Keratinocyte (primary cell): ENCODE results near the gene EGFR. TPM values are rescaled to one million over a fixed set of nuclear protein-coding genes. Genes with fewer than 3 reads are reported as not detected.

Experiments
- DNase-seq: peaks from one replicate; pipeline ENCODE4 v3.0.0-alpha.2; 2011; ENCODE audit warnings: low read depth, missing footprints, low spot score
- FAIRE-seq: peaks from 2 replicates; lab custom pipeline; 2011; peaks lifted over from hg19 to GRCh38; lab: Jason Lieb, UNC
- H2AFZ ChIP-seq: 2 replicates; pipeline ENCODE4 v1.6.0; 2012; ENCODE audit warnings: low read length, control low read depth, inconsistent platforms; ENCODE audit not compliant: control insufficient read depth
- H3K27ac ChIP-seq: 2 replicates; pipeline ENCODE4 v1.5.1; 2011; ENCODE audit warnings: low read length; ENCODE audit not compliant: control insufficient read depth, insufficient read depth
- H3K27me3 ChIP-seq: 3 replicates; pipeline ENCODE4 v1.6.0; 2011; ENCODE audit warnings: low read length; ENCODE audit not compliant: control insufficient read depth, insufficient read depth; ENCODE audit errors: extremely low read depth
- H3K36me3 ChIP-seq, 2 experiments: 2 replicates in 1 of 2; 3 replicates in 1 of 2; pipeline ENCODE4 v1.5.1; 2011; ENCODE audit warnings: low read length in 2 of 2, mild to moderate bottlenecking in 1 of 2; ENCODE audit not compliant: control insufficient read depth in 2 of 2, insufficient read depth in 2 of 2; ENCODE audit errors: extremely low read depth in 1 of 2
- H3K4me1 ChIP-seq: 3 replicates; pipeline ENCODE4 v1.5.1; 2011; ENCODE audit warnings: low read length; ENCODE audit not compliant: control insufficient read depth, insufficient read depth; ENCODE audit errors: extremely low read depth
- H3K4me2 ChIP-seq: 3 replicates; pipeline ENCODE4 v1.6.0; 2011; ENCODE audit warnings: low read depth, low read length; ENCODE audit not compliant: control insufficient read depth, insufficient read depth; ENCODE audit errors: extremely low read depth
- H3K4me3 ChIP-seq, 3 experiments: fragments of 200-600 bp in 1 of 3; sonication (generic) in 1 of 3; 2 replicates in 2 of 3; 3 replicates in 1 of 3; pipeline ENCODE4 v1.5.1; 2011 to 2016; ENCODE audit warnings: low read length in 3 of 3, mild to moderate bottlenecking in 3 of 3, control low read depth in 2 of 3, inconsistent platforms in 1 of 3, low read depth in 1 of 3, mixed read lengths in 1 of 3, mixed run types in 1 of 3, moderate library complexity in 1 of 3; ENCODE audit not compliant: control insufficient read depth in 2 of 3, insufficient read depth in 2 of 3; ENCODE audit errors: extremely low read depth in 1 of 3
- H3K79me2 ChIP-seq: 2 replicates; pipeline ENCODE4 v1.6.0; 2012; ENCODE audit warnings: low read length; ENCODE audit not compliant: control insufficient read depth, insufficient read depth
- H3K9ac ChIP-seq: 3 replicates; pipeline ENCODE4 v1.6.0; 2011; ENCODE audit warnings: low read length; ENCODE audit not compliant: control insufficient read depth, insufficient read depth; ENCODE audit errors: extremely low read depth
- H3K9me1 ChIP-seq: 3 replicates; pipeline ENCODE4 v1.6.0; 2011; ENCODE audit warnings: low read length; ENCODE audit not compliant: control insufficient read depth, insufficient read depth; ENCODE audit errors: extremely low read depth
- H3K9me3 ChIP-seq: 2 replicates; pipeline ENCODE4 v1.5.1; 2012; ENCODE audit warnings: low read depth, low read length; ENCODE audit not compliant: control insufficient read depth
- H4K20me1 ChIP-seq: 3 replicates; pipeline ENCODE4 v1.6.0; 2011; ENCODE audit warnings: low read length; ENCODE audit not compliant: control insufficient read depth, insufficient read depth; ENCODE audit errors: extremely low read depth
- CTCF ChIP-seq, 3 experiments: IDR thresholded peaks in 1 of 3; conservative IDR thresholded peaks in 1 of 3; optimal IDR thresholded peaks in 1 of 3; 2 replicates in 2 of 3; 3 replicates in 1 of 3; pipeline versions ENCODE3 to v1.5.1; 2011; ENCODE audit warnings: low read length in 3 of 3, mild to moderate bottlenecking in 3 of 3, moderate library complexity in 2 of 3, control low read depth in 1 of 3, inconsistent platforms in 1 of 3; ENCODE audit not compliant: insufficient read depth in 2 of 3; ENCODE audit errors: extremely low read depth in 1 of 3
- EZH2 ChIP-seq: IDR thresholded peaks from one replicate; pipeline ENCODE4 v1.6.1; 2012; ENCODE audit warnings: inconsistent platforms, mild to moderate bottlenecking, low read length, moderate library complexity
- dilution Hi-C: fragments of 300-500 bp; cut with MboI; formaldehyde crosslinking; loops from one replicate; pipeline ENCODE4 v1.7.0; 2020; ENCODE audit warnings: low sequenced_read_pairs; ENCODE audit not compliant: extremely low pct_ligation_motif_present
- polyA plus RNA-seq, 5 experiments: library from polyadenylated mRNA; depleted of rRNA in 3 of 5; stranded (reverse) in 3 of 5; stranded (forward) in 1 of 5; unstranded in 1 of 5; fragments of >200 nt; gene quantifications; 1 replicate in 1 of 5; 2 replicates in 3 of 5; 3 replicates in 1 of 5; pipeline versions ENCODE4 v1.2.1 to v1.2.3, GENCODE V29; 2011 to 2012; ENCODE audit warnings: missing spikeins in 2 of 5, low read depth in 1 of 5, low replicate concordance in 1 of 5

Gene EGFR
- polyA plus RNA-seq, 1 donor (not counting 4 experiments of a cell fraction or from before 2014, with no cell fraction given): 120 TPM

DNA sequence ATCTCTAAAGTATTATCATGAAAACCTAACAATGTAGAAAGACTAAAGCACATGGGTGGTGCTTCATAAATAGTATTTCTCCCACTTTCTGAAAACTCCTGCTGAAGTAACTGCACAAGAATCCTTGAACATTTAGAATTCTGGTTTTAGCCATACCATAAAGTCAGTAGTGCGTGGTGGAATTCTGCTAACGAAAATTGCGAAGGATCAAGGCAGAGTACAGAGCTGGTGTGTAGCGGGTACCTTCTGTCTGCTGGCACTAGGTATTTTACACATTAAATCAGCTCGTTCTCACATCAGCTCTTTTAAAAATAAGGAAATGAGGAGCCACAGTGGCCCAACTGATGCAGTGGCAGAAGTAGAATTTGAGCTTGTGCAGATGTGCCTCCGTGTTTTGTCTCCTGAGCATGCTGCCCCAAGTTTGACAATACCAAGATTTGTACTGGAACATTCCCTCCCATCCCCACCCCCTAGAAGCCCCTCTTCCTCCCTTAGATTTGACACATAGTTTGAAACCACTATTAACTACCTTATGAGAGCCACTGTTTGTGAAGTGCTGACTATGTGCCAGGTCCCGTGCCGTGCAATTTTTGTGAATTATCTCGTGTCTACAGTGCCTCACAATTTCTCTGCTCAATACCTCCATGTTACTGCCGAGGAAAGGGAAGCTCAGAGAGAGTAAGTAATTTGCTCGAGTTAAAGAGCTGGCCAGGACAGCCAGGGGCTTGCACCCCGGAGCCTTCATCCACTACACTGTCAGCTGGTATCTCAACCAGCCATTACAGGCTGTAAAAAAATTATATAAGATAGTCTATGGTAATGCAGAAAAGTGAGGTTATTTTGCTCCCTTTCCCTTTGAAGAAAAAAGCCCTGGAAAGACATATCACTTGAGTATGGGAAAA lies 66.9 kb downstream of the EGFR start:
- H3K9me1 ChIP-seq: peaks cover 18% of the 10 kb centered on the region
- H3K4me1 ChIP-seq: peaks cover 70% of the 10 kb centered on the region
- peak overlapping the region; percentile 52 for H3K4me2 ChIP-seq
- H3K4me3 ChIP-seq: peak overlapping the region in 1 of 3 experiments; percentile 35
- peak overlapping the region; percentile 57 for H3K9ac ChIP-seq
- no peak overlapping the region for H2AFZ ChIP-seq
- no peaks in the 10 kb centered on the region for H3K27me3 ChIP-seq
- H3K36me3 ChIP-seq: peaks cover 26 to 63% of the 10 kb centered on the region in 2 experiments
- FAIRE-seq: peak; percentile 52
- peaks cover 97% of the 10 kb centered on the region for H3K79me2 ChIP-seq
- DNase-seq: no peak
- no peaks in the 10 kb centered on the region for H3K9me3 ChIP-seq
- TF ChIP-seq EZH2: no peak
- TF ChIP-seq CTCF (optimal IDR thresholded peaks at IDR 0.05 in 1 of 3, IDR thresholded peaks at IDR 0.05 in 1 of 3, conservative IDR thresholded peaks at IDR 0.05 in 1 of 3; ENCODE audit: extremely low read depth in 1 of 3, insufficient read depth in 2 of 3, low read length in 3 of 3): no peak
- dilution Hi-C loops: no loop called here
- peaks cover 37% of the 10 kb centered on the region for H4K20me1 ChIP-seq
- peak overlapping the region; percentile 55 for H3K27ac ChIP-seq

DNA sequence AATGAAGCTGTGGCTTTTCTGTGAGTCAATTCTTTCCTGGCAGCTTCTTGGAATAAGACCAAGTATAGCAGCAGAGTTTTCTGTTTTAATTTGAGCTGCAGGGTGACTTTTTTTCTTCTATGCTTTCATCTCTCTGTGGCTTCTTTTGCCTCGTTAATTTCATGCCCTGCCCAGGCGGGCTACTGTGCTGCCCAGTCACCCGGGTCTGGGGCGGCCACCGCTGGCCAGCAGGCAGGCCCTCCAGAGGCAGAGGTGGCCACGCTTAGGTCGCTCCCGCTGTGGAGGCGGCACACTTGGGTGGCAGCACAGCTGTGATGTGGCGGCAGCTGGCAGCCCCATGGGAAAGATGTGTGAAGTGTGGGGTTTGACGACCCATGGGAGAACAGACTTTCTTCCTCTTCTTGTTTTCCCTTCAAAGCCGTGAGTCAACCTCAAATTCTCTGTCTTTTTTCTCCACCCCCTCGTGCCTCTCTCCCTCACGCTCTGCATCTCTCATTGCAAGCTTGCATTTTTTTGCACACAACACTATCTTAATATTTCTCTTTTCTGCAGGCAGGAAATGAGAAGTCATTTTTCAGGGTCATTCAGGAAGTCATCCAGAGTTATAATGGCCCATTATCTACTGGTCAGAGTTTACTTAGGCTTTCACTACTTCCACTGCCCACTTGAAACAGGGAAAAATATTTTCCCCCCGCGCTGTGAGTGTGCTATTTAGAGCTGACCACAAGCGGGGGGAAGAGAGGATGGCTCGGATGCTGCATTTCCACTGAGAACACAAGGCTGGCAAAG lies 67.8 kb downstream of the EGFR start:
- dilution Hi-C loops: no loop called here
- FAIRE-seq: peak; percentile 75
- peaks cover 23 to 58% of the 10 kb centered on the region in 2 experiments for H3K36me3 ChIP-seq

More for the DNA sequence above, 67.8 kb downstream of the EGFR start:
- Histone ChIP-seq H3K9ac (peak overlapping the region; percentile 57), H3K9me3 (no peaks in the 10 kb centered on the region), H4K20me1 (peaks cover 37% of the 10 kb centered on the region), H3K27me3 (no peaks in the 10 kb centered on the region), H2AFZ (no peak overlapping the region), H3K4me3 (no peak overlapping the region), H3K4me2 (peak overlapping the region; percentile 52), H3K4me1 (peaks cover 66% of the 10 kb centered on the region), H3K9me1 (peaks cover 18% of the 10 kb centered on the region), H3K79me2 (peaks cover 97% of the 10 kb centered on the region), H3K27ac (peak overlapping the region; percentile 55)
- DNase-seq: no peak
- no peak for TF ChIP-seq EZH2
- no peak for TF ChIP-seq CTCF (optimal IDR thresholded peaks at IDR 0.05 in 1 of 3, IDR thresholded peaks at IDR 0.05 in 1 of 3, conservative IDR thresholded peaks at IDR 0.05 in 1 of 3; ENCODE audit: extremely low read depth in 1 of 3, insufficient read depth in 2 of 3, low read length in 3 of 3)
